Fibroblast of villous mesenchyme (primary cell): Measurements from ENCODE around the gene LRRN1. TPM values are rescaled to one million over a fixed set of nuclear protein-coding genes. Genes with fewer than 3 reads are reported as not detected.

Experiments
- DNase-seq: peaks from one replicate; pipeline ENCODE4 v3.0.0-alpha.2; 2010; ENCODE audit warnings: low read depth
- H3K4me3 ChIP-seq: 2 replicates; pipeline ENCODE4 v1.5.1; 2011; ENCODE audit warnings: low read depth, mild to moderate bottlenecking, low read length
- total RNA-seq: library from RNA; depleted of rRNA; stranded (reverse); fragments of >200 nt; gene quantifications from 2 replicates; pipeline ENCODE4 v1.2.3, GENCODE V29; 2012
- TF ChIP-seq, protein P1 (sequence below): IDR thresholded peaks from 2 replicates; pipeline ENCODE4 v1.5.1; 2012; ENCODE audit warnings: low read depth, mild to moderate bottlenecking, low read length; ENCODE audit not compliant: insufficient read depth

The LRRN1 gene
- total RNA-seq, 1 donor = under 0.01 TPM

DNA sequence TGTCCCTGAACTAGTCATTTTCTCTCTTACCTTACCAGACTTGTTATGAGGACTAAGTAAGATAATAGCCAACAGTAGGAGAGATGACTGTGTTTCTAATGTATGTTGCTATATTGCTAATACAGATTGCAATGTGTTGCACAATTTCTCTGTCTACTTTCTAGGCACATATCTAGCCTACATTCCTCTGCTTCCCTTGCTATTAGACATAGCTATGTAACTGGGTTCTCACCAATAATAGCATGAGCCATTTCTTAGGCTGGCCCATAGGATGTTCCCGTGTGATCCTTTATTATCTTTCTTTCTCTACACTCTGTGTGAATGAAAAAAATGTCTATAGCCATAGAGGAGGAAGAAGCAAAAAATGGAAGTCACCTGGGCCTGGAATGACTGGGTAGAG, 6.8 kb upstream of the LRRN1 start:
- H3K4me3 ChIP-seq = no peak overlapping the region
- TF ChIP-seq, protein P1, sequence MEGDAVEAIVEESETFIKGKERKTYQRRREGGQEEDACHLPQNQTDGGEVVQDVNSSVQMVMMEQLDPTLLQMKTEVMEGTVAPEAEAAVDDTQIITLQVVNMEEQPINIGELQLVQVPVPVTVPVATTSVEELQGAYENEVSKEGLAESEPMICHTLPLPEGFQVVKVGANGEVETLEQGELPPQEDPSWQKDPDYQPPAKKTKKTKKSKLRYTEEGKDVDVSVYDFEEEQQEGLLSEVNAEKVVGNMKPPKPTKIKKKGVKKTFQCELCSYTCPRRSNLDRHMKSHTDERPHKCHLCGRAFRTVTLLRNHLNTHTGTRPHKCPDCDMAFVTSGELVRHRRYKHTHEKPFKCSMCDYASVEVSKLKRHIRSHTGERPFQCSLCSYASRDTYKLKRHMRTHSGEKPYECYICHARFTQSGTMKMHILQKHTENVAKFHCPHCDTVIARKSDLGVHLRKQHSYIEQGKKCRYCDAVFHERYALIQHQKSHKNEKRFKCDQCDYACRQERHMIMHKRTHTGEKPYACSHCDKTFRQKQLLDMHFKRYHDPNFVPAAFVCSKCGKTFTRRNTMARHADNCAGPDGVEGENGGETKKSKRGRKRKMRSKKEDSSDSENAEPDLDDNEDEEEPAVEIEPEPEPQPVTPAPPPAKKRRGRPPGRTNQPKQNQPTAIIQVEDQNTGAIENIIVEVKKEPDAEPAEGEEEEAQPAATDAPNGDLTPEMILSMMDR = no peak
- no peak for DNase-seq

DNA sequence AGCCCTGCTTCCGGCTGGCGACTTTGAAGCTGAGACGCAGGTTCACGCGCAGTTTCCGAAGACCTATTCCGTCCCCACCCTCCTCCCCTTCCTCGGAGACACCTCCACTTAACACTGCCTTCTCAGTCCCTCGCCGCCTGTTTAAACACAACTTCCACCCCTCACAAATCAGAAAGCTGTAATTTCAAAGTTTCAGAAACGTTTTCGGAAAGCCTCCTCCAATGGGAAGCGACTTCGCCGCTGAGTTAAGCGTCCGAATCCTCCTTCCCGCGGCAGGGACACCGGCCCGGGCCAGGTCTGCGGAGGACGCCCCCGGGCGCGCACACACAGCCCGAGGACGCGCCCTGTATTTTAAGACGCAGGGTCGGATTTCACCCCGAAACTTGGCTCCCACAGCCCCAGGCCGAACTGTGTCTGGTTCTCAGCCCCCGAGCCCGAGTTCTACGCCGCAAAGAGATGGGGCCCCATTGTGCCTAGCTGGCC, 559 bp upstream of the LRRN1 start:
- TF ChIP-seq, protein P1 = no peak
- H3K4me3 ChIP-seq = no peak overlapping the region
- DNase-seq = no peak

DNA sequence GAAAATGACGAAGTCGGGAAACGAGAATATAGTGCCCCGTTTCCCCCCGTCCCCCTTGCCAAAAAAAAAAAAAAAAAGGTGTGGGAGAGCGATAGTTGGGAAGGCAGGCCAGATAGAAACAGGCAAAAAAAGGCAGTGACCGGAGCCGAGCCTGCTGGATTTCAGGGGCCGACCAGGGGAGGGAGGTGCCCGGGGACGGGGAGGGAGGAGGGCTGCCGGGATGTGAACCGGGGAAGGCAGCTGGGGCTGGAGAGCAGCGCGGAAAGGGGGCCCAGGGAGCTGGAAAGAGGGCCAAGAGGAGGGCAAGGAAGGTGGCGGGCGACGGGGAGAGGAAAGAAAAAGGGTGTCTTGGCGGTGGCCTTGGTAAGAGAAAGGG, 837 bp downstream of the LRRN1 start:
- TF ChIP-seq, protein P1 = no peak
- DNase-seq = no peak
- no peak overlapping the region for H3K4me3 ChIP-seq

DNA sequence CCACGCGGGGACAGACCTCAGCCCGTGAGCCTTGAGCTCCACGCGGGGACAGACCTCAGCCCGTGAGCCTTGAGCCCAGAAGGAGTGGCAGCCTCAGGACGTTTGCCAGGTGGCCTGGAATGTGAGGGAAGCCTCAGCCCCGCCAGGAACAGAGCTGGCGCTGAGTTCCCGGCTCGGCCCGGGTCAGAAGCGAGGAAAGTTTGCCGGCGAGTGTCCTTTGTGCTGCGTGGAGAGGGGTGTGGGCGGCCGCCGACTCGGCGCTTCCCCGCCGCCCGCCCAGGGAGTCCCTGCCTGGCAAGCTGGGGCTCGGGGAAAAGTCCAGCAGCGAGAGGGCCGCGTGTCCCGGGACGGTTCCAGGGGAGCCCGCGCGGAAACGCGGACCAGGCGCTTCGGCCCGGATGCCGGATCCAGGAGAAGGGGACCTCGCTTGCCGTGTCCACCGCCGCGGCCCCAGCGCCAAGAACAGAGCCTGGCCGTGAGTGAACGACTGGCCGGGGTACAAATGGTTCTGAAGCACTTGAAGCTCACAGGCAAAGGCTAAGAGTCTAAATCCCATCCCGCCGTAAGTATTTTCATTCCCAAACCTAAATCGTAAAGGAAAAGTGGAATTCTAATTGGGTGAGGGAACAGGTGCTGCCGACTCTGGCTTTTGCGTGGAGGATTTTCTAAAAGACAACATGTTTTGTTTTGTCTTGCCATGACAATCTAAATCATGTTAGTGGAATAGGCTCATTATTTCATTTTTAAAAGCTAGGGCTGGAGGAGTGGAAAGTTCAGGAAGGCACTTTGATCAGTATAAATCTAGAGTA, 1.7 kb downstream of the LRRN1 start:
- DNase-seq = no peak
- no peak overlapping the region for H3K4me3 ChIP-seq
- TF ChIP-seq, protein P1 = no peak

DNA sequence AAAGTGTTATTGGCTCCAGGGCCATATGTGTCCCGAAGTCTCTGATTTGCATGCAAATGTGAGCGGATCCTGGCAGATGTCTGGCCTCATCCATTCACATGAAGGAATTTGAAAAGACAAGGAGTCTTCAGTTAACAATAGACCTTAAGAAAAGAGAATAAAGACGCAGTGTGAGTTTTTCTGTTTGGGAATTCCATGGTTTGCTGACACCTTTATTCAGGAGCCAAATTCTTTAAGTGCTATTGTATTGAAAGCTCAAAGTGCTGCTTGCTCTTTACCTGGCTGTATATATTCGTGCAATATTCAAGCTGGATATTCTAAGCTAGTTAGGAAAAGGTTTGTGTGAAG, 2.2 kb downstream of the LRRN1 start:
- DNase-seq = no peak
- TF ChIP-seq, protein P1 = no peak
- H3K4me3 ChIP-seq = no peak overlapping the region

DNA sequence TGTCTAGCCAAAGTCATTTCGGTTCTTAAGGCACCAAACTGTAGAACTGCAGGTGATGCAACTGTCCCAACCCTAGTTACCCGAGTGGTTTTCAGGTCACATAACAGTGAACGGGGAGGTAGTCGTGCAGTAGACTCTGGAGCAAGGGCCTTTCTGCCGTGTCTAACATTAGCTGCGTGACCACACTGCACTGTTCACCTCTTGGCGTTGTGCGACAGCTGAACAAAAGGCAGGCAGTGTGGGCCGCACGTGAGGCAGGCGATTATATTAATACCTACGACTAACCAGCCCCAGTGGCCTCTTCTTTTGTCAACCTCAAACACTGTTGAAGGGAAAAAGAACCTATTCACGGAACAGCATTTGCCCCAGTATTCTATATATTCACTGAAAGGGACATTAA, 2.8 kb downstream of the LRRN1 start:
- DNase-seq = no peak
- TF ChIP-seq, protein P1 = no peak
- no peak overlapping the region for H3K4me3 ChIP-seq

DNA sequence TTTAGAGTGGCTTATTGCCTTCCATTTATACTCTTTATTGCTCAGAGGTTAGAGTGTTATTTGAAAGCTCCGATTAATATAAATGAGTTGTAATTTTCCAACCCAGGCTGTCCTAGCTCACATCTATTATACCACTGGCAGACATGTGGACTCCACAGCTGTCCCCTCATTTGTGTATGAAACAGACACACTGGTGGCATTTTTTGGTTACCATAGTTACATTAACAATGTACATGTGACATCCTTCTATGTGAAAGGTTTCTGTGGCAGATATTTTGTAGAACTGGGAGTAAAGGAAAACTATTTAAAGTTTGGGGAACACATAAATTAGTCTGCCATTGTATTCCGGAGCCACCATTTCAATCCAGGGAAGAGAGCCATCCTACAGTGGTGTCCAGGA, 5.3 kb downstream of the LRRN1 start:
- TF ChIP-seq, protein P1 = no peak
- H3K4me3 ChIP-seq = no peak overlapping the region
- no peak for DNase-seq
